Neural cell (in vitro differentiated cells): Measurements from ENCODE around the gene LPIN2. TPM values are rescaled to one million over a fixed set of nuclear protein-coding genes. Genes with fewer than 3 reads are reported as not detected.

Source experiments
- H2AFZ ChIP-seq: fragments of 200-600, 300-800 bp; sonication (generic), shearing (Covaris generic); 2 replicates; pipeline ENCODE4 v1.6.0; 2014; ENCODE audit warnings: low read depth, mild to moderate bottlenecking, antibody characterized with exemption, low read length, moderate library complexity
- H3F3A ChIP-seq: fragments of 200-600 bp; shearing (Covaris generic); 2 replicates; pipeline ENCODE4 v1.6.1; 2016; ENCODE audit warnings: mild to moderate bottlenecking, moderate library complexity, mixed read lengths, antibody characterized with exemption, low read length; ENCODE audit not compliant: insufficient read depth, poor library complexity, severe bottlenecking
- H3K27ac ChIP-seq: fragments of 200-600, 300-800 bp; sonication (generic), shearing (Covaris generic); 2 replicates; pipeline ENCODE4 v1.5.1; 2014; ENCODE audit warnings: mild to moderate bottlenecking, low read length, moderate library complexity
- H3K27me3 ChIP-seq: fragments of 300-800, 200-600 bp; sonication (generic), shearing (Covaris generic); 2 replicates; pipeline ENCODE4 v1.6.0; 2014; ENCODE audit warnings: mild to moderate bottlenecking, low read depth, low read length, moderate library complexity; ENCODE audit not compliant: insufficient read depth
- H3K36me3 ChIP-seq: fragments of 300-800, 200-600 bp; sonication (generic), shearing (Covaris generic); 2 replicates; pipeline ENCODE4 v1.5.1; 2014; ENCODE audit warnings: mild to moderate bottlenecking, antibody characterized with exemption, low read length, moderate library complexity; ENCODE audit not compliant: insufficient read depth
- H3K4me2 ChIP-seq: fragments of 300-800, 200-600 bp; sonication (generic), shearing (Covaris generic); 2 replicates; pipeline ENCODE4 v1.6.0; 2014; ENCODE audit warnings: mild to moderate bottlenecking, low read length
- H3K4me3 ChIP-seq: fragments of 300-800, 200-600 bp; sonication (generic), shearing (Covaris generic); 2 replicates; pipeline ENCODE4 v1.5.1; 2014; ENCODE audit warnings: mild to moderate bottlenecking, low read length, moderate library complexity
- H3K79me2 ChIP-seq: fragments of 200-600 bp; shearing (Covaris generic); replicated peaks from 2 replicates; pipeline ENCODE4 v1.6.0; 2014; ENCODE audit warnings: mild to moderate bottlenecking, low read length, moderate library complexity; ENCODE audit not compliant: insufficient read depth
- H3K9ac ChIP-seq: fragments of 300-800, 200-600 bp; sonication (generic), shearing (Covaris generic); 2 replicates; pipeline ENCODE4 v1.6.1; 2016; ENCODE audit warnings: mild to moderate bottlenecking, low read length, mixed read lengths
- H3K9me2 ChIP-seq: fragments of 200-600 bp; shearing (Covaris generic); 2 replicates; pipeline ENCODE4 v1.6.1; 2016; ENCODE audit warnings: mild to moderate bottlenecking, low read length, mixed read lengths; ENCODE audit not compliant: insufficient read depth
- H3K9me3 ChIP-seq: fragments of 200-600, 300-800 bp; sonication (generic), shearing (Covaris generic); 2 replicates; pipeline ENCODE4 v1.6.1; 2016; ENCODE audit warnings: mild to moderate bottlenecking, mixed run types, low read length, moderate library complexity, mixed read lengths
- H4K20me1 ChIP-seq: fragments of 200-600 bp; shearing (Covaris generic); 2 replicates; pipeline ENCODE4 v1.6.1; 2016; ENCODE audit warnings: mild to moderate bottlenecking, mixed run types; ENCODE audit not compliant: insufficient read depth
- CTCF ChIP-seq: fragments of 450-650 bp; IDR thresholded peaks from 2 replicates; pipeline ENCODE4 v1.5.1; 2014; ENCODE audit warnings: antibody characterized with exemption, mild to moderate bottlenecking, moderate library complexity; ENCODE audit not compliant: poor library complexity, severe bottlenecking
- EP300 ChIP-seq: fragments of 450-650 bp; conservative IDR thresholded peaks from 2 replicates; pipeline ENCODE4 v1.6.1; 2014; ENCODE audit warnings: antibody characterized with exemption, mild to moderate bottlenecking, moderate library complexity; ENCODE audit not compliant: poor library complexity, severe bottlenecking
- EZH2 ChIP-seq: fragments of 200-600, 300-800 bp; shearing (Covaris generic), sonication (generic); IDR thresholded peaks from 2 replicates; pipeline ENCODE4 v1.6.1; 2014; ENCODE audit warnings: antibody characterized with exemption, low read length, borderline replicate concordance, mild to moderate bottlenecking; ENCODE audit not compliant: insufficient read depth, poor library complexity, severe bottlenecking
- MXI1 ChIP-seq: fragments of 450-650 bp; conservative IDR thresholded peaks from 2 replicates; pipeline ENCODE4 v1.6.1; 2014; ENCODE audit warnings: antibody characterized with exemption, mild to moderate bottlenecking; ENCODE audit not compliant: poor library complexity, severe bottlenecking
- POLR2AphosphoS5 ChIP-seq: IDR thresholded peaks from 2 replicates; pipeline ENCODE4 v1.6.1; 2012
- RAD21 ChIP-seq: fragments of 450-650 bp; conservative IDR thresholded peaks from 2 replicates; pipeline ENCODE4 v1.6.1; 2014; ENCODE audit warnings: antibody characterized with exemption, mild to moderate bottlenecking, moderate library complexity
- REST ChIP-seq: IDR thresholded peaks from 2 replicates; pipeline ENCODE4 v1.6.1; 2012; ENCODE audit warnings: borderline replicate concordance
- SMC3 ChIP-seq: fragments of 450-650 bp; conservative IDR thresholded peaks from 2 replicates; pipeline ENCODE4 v1.6.1; 2014; ENCODE audit warnings: antibody characterized with exemption, mild to moderate bottlenecking, moderate library complexity; ENCODE audit not compliant: poor library complexity
- TAF1 ChIP-seq: IDR thresholded peaks from 2 replicates; pipeline ENCODE4 v1.6.1; 2012; ENCODE audit warnings: low read depth
- polyA plus RNA-seq: library from polyadenylated mRNA; depleted of rRNA; stranded (reverse); fragments of >200 nt; gene quantifications from 2 replicates; pipeline ENCODE4 v1.2.3, GENCODE V29; 2014

Gene LPIN2
- polyA plus RNA-seq, 1 donor from 2014 or later, result 14.4 TPM

GRCh38 chr18:2969695-2970094, 43.2 kb downstream of the LPIN2 start:
- Histone ChIP-seq H3K36me3 (no peaks in the 10 kb centered on the region), H4K20me1 (no peaks in the 10 kb centered on the region), H3K9me2 (no peaks in the 10 kb centered on the region), H3K4me2 (no peak overlapping the region), H3K79me2 (no peaks in the 10 kb centered on the region), H3K27me3 (no peaks in the 10 kb centered on the region), H3K9me3 (no peaks in the 10 kb centered on the region), H3K4me3 (no peak overlapping the region), H2AFZ (no peak overlapping the region), H3K9ac (no peak overlapping the region), H3F3A (no peaks in the 10 kb centered on the region), H3K27ac (no peak overlapping the region)
- TF ChIP-seq POLR2AphosphoS5 (no peak), EP300 (no peak), SMC3 (no peak), RAD21 (no peak), REST (no peak), MXI1 (no peak), EZH2 (no peak), TAF1 (no peak), CTCF (no peak)

GRCh38 chr18:2968606-2969005, 44.3 kb downstream of the LPIN2 start:
- no peak for TF ChIP-seq CTCF
- no peak for TF ChIP-seq RAD21
- Histone ChIP-seq H3K9me2 (no peaks in the 10 kb centered on the region), H3K36me3 (no peaks in the 10 kb centered on the region), H3K9me3 (no peaks in the 10 kb centered on the region), H3F3A (no peaks in the 10 kb centered on the region), H3K9ac (no peak overlapping the region), H4K20me1 (no peaks in the 10 kb centered on the region), H2AFZ (no peak overlapping the region), H3K4me3 (no peak overlapping the region), H3K79me2 (no peaks in the 10 kb centered on the region), H3K27ac (no peak overlapping the region), H3K4me2 (no peak overlapping the region), H3K27me3 (no peaks in the 10 kb centered on the region)
